ENCODE data around the gene ARID1B.

DNA sequence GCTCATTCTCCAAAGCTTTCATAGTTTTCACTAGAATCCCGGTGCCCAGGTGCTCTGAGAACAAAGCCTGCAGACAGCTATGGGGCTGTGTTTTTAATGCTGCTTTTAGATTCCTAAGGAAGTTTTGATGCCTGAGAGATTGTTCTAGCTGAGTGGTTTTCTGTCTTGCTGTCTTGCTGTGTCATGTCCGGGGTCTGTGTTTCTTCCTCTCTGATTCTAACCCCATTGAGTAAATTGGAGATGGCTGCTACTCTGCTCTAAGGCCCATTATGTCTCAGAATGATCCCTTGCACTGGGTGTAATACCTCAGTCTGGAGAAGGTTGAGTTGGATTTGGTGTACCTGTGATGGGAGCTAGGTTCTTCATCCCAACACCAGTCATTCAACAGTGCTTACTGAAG is 63.4 kb downstream of the ARID1B start:
- TF ChIP-seq POLR2A (IDR thresholded peaks at IDR 0.05), result no peak
- TF ChIP-seq, protein P1, sequence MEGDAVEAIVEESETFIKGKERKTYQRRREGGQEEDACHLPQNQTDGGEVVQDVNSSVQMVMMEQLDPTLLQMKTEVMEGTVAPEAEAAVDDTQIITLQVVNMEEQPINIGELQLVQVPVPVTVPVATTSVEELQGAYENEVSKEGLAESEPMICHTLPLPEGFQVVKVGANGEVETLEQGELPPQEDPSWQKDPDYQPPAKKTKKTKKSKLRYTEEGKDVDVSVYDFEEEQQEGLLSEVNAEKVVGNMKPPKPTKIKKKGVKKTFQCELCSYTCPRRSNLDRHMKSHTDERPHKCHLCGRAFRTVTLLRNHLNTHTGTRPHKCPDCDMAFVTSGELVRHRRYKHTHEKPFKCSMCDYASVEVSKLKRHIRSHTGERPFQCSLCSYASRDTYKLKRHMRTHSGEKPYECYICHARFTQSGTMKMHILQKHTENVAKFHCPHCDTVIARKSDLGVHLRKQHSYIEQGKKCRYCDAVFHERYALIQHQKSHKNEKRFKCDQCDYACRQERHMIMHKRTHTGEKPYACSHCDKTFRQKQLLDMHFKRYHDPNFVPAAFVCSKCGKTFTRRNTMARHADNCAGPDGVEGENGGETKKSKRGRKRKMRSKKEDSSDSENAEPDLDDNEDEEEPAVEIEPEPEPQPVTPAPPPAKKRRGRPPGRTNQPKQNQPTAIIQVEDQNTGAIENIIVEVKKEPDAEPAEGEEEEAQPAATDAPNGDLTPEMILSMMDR (IDR thresholded peaks at IDR 0.05), result no peak
